ENCODE measurements around the gene FRMPD2.
A peak's percentile ranks its signal among the peaks of the same experiment; 100 is the strongest.
"Not testable (repeated sequence)": the region's sequence is repeated elsewhere in the genome, so short reads cannot be mapped to it uniquely, and the experiment has no call there.

FRMPD2 gene

DNA sequence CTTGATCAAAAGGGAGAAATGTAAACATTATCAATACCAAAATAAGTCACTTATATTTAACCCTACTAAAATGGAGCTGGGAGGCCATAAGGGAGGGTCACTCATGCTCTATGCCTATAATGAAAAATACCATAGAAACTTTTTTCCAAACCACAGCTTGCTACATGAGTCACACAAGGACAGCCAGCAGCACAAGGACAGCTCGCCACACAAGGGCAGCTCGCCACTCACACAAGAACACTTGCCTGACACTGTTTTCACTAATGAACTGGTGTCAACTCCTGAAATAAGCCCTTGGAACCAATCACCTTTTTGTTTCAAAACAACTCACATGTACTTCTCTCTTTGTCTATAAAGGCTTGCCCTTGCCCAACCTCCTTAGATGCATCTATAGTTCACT, 43.3 kb downstream of the FRMPD2 start:
- DNase-seq = no peak

DNA sequence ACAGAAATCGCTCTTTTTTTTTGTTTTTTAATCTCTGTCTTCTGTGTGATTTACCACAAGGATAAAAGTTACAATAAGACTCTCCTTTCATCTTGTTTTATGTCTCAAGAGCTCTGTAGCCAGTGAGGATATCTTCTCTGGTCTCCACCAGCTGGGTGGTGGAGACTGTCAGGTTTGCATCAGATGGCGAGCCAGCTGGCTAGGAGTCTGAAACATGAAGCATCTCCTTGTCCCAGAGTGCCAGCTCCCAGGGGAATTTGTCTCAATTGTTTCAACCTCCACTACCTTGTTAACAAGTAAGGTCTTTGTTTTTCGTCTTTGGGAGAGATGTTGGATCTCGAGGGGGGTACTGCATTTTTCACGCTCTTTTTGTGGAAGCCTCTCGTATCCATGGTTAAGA, 47.3 kb downstream of the FRMPD2 start:
- no peak for DNase-seq

DNA sequence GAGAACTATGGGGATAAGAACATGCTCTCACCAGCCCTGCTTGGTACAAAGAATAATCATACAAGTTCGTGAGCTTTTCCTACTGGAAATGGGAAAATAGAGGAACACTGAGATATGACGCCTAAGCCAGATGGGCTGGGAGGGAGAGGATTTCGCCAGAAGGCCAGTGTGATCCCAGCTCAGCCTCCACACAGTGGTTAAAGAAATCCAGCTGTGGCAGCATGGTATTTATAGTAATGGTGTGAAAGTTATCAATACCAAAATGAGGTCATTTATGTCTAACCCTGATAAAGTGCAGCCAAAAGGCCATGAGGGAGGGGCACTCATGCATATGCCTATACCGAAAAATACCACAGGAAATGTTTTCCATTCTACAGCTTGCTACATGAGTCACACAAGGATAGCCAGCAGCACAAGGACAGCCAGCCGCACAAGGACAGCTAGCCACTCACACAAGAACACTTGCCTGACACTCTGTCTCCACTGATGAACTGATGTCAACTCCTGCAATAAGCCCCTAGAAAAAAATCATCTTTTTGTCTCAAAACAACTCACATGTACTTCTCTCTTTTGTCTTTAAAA, 49.4 kb downstream of the FRMPD2 start:
- DNase-seq = no peak

DNA sequence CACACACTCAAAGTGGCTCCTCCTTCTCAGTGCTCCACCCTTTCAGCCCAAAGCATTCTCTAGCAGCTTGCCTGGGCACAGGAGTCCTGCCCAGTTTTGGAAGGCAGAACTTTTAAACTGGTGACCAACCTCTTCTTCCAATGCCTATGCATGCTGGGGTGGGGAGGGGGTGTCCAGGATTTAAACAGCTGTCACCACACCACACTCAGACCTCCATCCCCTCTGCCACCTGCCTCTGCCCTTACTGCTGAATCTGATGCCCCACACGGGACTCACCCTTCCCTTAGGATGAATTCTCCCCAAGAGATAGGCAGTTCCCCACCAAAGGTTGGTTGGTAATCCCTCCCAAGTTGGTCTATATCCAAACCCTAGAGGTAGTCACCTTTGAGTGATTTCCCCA, 50.2 kb downstream of the FRMPD2 start:
- no peak for DNase-seq

DNA sequence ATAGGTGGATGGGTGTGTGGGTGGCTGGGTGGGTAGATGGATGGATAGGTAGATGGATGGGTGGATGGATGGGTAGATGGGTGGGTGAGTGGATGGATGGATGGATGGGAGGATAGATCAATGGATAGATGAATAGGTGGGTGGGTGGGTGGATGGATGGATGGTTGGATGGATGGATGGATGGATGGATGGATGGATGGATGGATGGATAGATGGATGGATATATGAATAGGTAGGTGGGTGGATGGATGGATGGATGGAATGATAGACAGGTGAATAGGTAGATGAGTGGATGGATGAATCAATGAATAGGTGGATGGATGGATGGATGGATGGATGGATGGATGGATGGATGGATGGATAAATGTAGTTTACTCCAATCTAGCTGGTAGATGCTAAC, 52.7 kb downstream of the FRMPD2 start:
- no peak for DNase-seq

DNA sequence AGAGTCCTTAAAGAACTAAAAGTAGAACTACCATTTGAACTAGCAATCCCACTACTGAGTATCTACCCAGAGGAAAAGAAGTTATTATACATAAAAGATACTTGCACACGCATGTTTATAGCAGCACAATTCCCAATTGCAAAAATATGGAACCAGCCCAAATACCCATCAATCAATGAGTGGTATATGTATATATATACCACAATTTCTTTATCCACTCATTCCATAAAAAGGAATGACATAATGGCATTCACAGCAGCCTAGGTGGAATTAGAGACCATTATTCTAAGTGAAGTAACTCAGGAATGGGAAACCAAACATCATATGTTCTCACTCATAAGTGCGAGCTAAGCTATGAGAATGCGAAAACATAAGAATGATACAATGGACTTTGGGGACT, 53.5 kb downstream of the FRMPD2 start:
- DNase-seq = not testable (repeated sequence)

DNA sequence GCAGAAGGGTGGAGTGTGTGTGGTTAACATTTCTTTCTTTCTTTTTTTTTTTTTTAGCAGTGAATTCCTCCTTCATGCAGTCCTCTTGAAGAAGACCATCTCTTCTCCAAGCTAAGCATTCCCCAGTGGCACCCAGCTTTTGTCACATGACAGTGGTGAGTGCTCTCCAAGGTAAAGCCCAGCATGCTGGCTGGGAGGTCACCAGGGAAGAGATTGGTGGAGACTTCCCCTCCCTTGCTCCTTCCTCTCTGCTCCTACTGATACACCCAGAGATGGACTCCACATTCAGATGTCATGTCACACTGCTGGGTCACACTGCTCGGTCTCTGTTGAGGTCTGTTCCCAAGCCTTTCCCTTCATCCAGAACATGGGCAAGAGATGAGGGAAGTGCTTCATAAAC, 55.3 kb downstream of the FRMPD2 start:
- no peak for DNase-seq

DNA sequence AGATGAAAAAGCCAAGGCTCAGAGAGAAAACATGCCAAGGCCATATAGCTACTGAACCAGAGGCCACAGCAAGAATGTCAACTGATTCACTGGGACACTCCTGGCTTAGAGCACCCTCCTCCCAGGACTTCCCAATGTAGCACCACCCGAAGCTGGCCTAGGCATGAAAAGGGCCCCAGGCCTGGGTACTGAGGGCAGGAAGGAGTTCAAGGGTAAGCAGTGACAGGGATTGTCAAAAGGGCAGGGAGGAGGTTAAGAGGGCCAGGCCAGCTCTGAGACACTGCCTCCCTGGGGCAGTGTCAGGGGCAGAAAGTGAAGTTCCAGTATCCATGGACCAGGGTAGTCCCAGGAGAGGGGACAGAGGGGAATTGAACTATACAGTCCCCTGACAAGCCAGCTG, 57.8 kb downstream of the FRMPD2 start:
- no peak for DNase-seq

DNA sequence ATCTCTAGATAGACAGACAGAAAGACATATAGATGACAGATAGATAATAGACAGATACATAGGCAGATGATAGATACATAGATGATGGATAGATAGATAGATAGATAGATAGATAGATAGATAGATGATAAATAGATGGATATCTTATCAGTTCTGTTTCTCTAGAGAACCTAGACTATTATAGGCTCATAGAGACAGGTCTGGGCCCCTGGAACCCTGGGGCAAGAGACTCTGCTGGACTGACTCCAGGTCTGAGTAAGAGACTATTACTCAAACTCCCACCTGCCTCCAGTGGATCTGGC, 58.3 kb downstream of the FRMPD2 start:
- no peak for DNase-seq

DNA sequence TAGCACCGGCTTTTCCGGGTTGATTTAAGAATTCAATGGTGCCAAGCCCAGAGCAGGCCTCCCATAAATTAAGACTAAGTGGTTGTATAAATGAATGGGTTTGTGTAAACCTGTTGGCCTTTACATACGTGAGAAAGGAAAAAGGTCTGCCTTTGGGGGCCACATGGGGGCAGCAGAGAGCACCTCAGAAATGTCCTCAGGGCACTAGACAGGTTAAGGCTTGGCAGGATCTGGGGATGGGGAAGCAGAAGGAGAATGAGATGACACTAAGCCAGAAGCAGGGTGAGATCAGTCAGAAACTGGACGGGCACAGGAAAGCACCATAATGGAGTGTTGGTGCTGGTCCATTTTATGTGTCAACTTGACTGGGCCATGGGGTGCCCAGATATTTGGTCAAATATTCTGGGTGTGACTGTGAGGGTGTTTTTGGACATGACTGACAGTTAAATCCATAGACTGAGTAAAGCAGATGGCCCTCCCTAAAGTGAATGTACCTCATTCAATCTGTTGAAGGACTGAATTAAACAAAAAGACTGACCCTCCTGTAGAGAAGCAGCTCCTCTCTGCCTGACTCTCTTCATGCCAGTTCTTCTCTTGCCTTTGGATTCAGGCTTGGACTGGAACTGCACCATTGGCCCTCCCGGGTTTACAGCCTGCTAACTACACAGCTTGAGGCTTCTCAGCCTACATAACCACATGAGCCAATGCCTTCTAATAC, 58.9 kb downstream of the FRMPD2 start:
- peak; percentile 26 for DNase-seq

DNA sequence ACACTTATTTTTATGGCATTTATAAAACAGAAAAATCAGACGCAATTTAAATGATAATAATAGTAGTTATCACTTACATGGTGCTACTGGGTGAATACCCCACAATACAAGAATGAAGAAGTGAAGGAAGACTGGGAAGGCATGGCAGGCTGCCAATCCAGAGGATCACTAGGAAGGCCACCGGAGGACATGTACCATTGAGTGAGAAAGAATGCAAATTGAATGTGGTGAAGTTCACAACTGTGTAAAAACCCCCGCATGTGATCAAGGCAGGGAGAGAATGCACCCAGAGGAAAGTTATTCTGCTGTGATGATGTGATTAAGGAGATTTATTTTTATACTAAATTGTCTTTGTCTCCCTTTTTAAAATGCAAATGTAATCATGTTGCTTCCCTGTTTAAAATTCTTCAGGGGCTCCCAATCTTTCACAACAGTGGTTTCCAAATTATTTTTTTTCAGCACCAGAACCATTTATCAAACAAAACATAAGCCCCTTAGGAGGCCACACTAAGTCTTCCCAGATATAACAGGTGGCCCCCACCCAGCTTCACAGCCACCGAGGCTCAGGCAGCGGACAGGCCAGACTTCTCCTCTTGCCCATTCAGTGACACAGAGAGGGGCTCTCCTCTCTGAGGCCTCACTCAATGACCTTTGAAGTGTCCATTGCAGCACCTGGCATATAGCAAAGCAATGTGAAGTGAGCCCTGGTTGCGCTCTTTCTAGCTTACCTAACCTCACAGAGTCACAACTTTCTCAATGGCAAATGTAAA, 59.6 kb downstream of the FRMPD2 start:
- DNase-seq = no peak

DNA sequence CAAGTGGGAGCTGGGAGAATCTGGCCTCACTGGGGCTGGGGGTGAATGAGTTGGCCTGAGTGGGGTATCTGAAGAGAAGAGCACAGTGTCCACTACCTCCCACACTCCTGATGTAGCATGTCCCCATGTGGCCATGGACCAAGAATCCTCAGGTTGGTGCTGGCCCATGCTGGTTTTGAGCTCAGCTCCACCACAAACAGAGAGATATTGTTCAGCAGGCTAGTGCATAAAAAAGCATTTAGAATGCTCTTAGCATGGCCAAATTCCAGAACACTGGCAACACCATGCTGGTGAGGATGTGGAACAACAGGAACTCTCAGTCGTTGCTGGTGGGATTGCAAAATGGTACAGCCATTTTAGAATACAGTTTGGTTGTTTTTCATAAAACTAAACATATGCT, 61.4 kb downstream of the FRMPD2 start:
- DNase-seq = no peak

DNA sequence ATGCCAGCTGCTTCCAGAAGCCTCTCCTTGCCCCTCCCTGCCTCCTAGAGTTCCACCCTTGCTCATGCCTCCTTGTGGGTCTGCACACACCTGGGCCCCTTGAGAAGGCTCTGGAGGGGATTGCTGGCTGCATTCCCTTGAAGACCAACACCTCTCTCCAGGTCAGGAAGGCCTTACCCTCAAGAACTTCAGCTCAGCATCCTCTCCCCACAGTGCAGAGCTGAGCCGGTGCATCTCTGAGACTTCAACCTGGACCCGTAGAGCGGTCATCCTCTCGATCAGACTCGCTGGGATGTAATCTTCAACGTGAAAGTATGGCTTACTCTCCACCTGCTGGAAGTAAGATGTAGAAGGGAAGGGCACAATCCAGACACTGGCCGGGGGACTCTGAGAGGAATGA, 62.7 kb downstream of the FRMPD2 start:
- DNase-seq = no peak

DNA sequence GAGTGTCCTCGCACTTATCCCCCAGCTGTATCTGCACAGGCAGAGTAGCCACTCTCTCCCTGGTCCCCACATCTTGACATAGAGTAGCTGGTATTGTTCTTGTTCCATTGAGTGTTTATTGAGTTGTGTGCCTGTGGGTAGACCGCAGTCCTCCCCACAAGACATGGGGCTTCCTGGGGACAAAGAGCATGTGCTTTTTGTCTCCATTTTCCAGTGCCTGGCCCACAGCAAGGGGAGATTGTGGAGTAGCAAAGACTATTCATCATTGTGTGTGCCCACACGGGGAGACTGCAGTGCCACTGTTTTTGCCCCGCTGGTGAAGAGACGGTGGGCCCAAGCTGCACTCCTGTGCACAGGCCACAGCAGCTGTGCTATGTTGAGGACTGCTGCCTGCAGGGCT, 63.5 kb downstream of the FRMPD2 start:
- DNase-seq = no peak

DNA sequence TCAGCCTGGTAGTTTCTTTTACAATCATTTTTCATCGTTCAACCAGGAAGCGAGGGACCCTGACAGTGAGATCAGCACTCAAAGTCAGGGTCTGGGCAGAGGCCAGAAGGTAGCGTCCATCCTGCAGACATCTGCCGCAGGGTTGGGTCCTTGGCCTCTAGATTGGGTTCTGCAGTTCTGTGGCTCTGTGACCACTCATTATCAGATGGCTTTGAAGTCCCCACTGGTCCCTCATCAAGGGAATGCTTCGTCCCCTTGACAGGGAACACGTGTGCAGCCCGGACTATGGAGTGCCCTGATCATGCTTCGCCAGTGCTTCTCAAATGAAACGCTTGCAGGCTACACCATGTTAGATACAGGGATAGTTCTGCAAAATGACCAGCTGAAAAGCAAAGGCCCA, 64.1 kb downstream of the FRMPD2 start:
- DNase-seq = no peak

DNA sequence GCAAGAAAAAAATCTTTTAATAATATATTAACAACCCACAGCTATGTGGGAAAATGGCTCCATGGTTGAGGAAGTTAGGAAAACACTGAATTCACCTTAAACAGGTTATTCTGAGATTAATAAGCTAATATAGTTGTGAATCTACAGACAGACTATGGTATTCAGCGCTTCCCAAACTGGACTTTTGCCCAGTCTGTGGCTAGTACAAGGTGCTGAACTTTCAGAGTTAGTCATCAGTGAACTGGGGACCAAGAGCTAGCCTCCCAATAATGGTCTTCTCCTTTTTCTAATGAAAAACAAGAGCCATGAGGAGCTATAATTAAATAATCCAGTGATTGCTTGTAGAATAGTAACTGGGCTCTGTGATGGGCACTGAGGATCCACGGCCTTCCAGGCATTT, 65.3 kb downstream of the FRMPD2 start:
- no peak for DNase-seq

DNA sequence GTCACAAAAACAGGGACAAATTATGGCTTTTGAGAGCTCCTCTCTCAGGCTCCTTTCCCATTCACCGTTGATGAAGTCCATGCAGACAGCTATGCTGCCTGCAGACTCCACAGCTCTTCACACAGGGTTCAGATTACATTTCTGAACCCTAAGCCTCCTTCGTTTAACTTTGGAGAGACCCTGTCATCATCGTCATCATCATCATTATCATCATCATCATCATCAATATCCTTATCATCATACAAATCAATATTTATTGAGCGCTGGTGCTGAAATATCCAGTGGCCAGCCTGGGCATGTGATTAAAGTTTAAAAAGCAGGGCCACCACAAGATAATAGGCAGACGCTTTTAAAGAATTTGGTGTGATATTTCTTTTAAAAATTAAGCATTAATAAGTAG, 66.6 kb downstream of the FRMPD2 start:
- no peak for DNase-seq

DNA sequence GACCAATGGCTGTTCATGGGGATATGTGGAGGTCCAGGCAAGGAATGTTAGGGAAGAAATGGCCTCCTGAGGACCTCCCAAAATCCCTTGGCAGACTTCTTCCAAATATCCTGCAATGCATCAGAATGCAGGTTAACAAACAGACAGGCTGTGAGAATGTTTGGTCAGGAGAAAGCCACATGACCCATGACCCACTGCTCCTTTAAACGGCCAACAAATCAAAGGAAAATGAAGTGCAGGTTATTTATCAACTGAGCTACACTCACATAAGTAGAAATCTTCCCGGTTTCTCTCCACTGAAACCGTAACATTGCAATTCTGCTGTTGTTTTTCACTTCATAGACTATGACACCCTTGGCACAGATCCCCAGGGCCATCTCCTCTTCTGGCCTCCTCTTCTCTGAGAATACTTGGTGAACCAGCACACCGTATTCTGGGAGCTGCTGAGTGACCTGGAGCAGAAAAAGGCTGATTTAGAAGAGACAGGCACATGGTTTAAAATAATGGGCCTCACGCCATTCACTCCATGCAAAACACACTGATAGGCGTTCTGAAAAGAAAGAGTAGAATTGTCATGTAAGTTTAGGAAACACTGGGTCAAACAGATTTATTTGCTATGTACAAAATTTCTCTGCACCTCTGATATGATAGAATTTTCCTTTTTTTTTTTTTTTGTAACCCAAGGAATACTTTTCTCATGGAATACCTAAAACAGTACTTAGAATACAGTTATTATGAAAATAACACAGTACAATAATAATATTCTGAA, 67.8 kb downstream of the FRMPD2 start:
- no peak for DNase-seq

DNA sequence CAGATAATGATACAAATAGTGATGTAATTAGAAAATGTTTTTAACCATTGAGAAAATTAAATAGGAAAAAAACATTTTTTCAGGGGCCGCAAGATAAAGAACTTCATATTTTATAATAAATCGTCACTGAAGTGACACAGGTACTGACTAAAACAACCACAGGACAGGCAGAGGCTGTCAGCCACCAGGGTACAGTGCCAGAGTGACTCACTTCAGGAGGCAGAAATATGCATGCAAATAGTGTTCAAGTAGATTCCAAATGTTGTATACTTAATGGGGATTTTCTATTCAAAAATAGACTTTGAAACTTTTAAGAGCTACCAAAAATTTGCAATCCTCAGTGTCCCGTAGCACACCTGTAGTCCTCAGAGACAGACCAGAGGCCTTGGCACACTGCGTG, 68.6 kb downstream of the FRMPD2 start:
- no peak for DNase-seq

DNA sequence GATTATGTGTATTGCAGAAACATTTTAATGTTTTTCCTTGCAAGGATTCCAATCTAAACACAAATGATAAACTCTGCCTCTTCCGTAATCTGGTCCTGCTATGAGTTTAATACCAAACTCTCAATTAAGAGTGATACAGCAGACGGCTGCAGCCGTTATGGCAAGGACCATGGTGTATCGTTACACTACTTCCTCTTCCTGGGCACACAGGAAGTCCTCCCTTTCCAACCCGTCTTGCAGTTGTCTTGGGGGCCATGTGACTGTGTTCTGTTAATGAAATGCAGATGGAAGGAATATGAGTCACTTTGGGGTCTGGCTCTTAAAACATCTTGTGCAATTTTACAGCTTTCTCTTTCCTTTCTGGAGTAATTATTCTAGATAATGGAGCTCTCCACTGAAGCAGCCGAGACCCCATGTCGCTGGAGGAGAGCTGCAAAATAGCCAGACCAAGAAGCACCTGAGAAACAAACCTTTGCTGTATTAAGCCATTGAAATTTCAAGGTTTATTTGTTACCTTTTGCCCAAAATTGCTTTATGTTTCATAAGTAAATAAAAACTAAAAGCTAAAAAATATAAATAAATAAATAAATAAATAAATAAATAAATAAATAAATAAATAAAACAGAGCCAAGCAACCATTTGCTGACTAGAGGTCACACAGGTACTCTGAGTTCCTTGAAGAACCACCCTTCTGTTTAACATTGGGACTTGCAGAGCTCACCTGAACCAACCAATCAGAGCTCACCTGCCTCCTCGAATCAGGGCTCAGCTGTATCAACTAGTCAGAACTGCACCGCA, 74.7 kb downstream of the FRMPD2 start:
- DNase-seq = no peak

DNA sequence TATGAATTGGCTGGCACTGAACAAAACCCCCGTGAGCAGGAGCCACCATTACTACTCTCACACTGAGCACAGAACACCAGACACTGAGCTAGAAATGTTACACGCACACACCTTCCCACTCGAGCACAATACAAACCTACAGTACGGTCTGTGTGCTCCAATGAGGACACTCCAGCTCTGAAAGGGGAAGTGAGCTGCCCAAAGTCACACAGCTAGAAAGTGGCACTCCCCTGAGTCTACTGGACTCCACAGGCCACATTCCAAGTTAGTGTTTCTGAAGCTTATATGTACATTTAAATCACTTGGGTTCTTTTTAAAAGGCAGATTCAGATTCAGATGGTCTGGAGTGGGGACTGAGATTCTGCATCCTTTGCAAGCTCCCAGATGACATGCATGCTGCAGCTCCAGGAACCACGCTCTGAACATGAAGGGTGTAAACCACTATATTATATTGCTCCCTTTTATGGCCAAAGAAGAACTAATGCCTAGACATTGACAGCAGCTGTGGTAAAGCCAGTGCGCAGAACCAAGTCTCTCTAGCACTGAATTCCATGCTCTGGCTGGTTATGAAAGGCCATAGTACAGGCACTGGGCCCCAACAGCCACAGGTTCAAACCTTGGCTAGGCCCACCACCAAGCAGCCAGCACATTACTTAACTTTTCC, 77.1 kb downstream of the FRMPD2 start:
- DNase-seq = no peak

DNA sequence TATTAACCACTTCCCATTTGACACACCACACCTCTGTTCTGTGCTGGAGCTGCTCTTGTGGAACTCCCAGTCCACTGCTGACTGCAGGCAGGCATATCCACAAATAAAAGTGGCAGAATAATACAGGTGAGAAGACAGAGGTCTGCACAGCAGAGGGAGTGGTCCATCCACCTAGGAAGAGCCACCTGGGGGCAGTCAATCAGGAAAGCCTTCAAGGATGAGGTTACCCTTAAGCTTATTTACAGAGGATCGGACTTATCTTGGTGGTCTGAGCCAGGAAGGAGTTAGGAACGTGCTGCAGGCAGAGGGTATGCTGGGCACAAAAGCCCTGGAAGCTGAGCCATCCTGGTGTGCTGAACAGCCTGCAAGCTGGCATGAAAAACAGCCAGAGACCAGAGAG, 78.7 kb downstream of the FRMPD2 start:
- DNase-seq = no peak
